Renal cortex interstitium (tissue), 15 donors: ENCODE measurements around the gene LIMCH1. TPM values are rescaled to one million over a fixed set of nuclear protein-coding genes. Genes with fewer than 3 reads are reported as not detected.
"Not testable (repeated sequence)": the region's sequence is repeated elsewhere in the genome, so short reads cannot be mapped to it uniquely, and the experiment has no call there.

Source experiments
- DNase-seq, 11 donors: peaks; one replicate each; pipeline ENCODE4 v3.0.0-alpha.2; 2013; ENCODE audit warnings: low read depth in 9 of 11, low spot score in 4 of 11; ENCODE audit errors: extremely low read depth in 1 of 11
- long read RNA-seq, 16 experiments: transcript quantifications; one replicate each; lab custom pipeline, GENCODE V29; 2026
- polyA plus RNA-seq, 3 donors: library from polyadenylated mRNA; unstranded; fragments of 120-200 nt; gene quantifications; one replicate each; pipeline ENCODE4 v1.2.1, GENCODE V29; 2013; ENCODE audit not compliant: insufficient read length in 3 of 3

Gene LIMCH1, protein sequence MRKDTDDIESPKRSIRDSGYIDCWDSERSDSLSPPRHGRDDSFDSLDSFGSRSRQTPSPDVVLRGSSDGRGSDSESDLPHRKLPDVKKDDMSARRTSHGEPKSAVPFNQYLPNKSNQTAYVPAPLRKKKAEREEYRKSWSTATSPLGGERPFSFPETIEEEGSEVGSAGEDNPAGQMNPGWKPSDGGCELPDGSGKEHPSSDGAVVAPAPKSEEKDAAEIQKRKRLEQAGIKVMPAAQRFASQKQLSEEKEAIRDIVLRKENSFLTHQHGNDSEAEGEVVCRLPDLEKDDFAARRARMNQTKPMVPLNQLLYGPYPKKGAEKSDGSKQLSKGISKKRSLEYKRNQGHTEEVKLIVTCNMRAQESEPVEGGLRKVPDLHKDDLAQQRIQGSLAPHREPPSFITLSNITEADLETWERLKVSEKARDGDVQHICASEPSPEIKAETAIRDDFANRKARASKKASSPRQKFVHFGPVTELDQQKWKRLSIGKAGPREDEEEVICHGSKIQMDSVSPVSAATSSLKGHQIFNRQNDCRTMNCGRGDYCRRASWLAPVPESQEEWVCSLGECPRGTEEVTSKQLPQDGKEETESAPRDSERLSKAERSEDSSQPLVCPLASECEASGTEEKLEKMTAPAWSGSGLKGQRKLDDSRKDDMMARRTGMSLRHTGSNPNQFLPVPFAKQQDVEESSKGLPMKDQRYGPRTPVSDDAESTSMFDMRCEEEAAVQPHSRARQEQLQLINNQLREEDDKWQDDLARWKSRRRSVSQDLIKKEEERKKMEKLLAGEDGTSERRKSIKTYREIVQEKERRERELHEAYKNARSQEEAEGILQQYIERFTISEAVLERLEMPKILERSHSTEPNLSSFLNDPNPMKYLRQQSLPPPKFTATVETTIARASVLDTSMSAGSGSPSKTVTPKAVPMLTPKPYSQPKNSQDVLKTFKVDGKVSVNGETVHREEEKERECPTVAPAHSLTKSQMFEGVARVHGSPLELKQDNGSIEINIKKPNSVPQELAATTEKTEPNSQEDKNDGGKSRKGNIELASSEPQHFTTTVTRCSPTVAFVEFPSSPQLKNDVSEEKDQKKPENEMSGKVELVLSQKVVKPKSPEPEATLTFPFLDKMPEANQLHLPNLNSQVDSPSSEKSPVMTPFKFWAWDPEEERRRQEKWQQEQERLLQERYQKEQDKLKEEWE (N-terminal part only)
- polyA plus RNA-seq = 100 to 1,000 TPM in 2 of 3 donors, 10 to 100 TPM in 1; 92.8 to 110 (median 108) TPM
- long read RNA-seq, donor 1 = 0 reads
- long read RNA-seq, donor 2, partial matches to known transcripts = 60 of 60 reads
- long read RNA-seq, donor 2, other reads (novel, unspliced or antisense) = 0 of 60 reads
- long read RNA-seq, donor 3, full-length matches to known transcripts = 2 of 2 reads
- long read RNA-seq, donor 3, partial matches to known transcripts = 0 of 2 reads
- long read RNA-seq, donor 3, other reads (novel, unspliced or antisense) = 0 of 2 reads
- long read RNA-seq, donor 4, full-length matches to known transcripts = 5 of 11 reads
- long read RNA-seq, donor 4, partial matches to known transcripts = 6 of 11 reads
- long read RNA-seq, donor 4, other reads (novel, unspliced or antisense) = 0 of 11 reads
- long read RNA-seq, donor 5 = 0 reads
- long read RNA-seq, donor 6, full-length matches to known transcripts = 1 of 1 reads
- long read RNA-seq, donor 6, partial matches to known transcripts = 0 of 1 reads
- long read RNA-seq, donor 6, other reads (novel, unspliced or antisense) = 0 of 1 reads
- long read RNA-seq, donor 7 = 0 reads
- long read RNA-seq, donor 8 = 0 reads
- long read RNA-seq, donor 9, full-length matches to known transcripts = 4 of 9 reads
- long read RNA-seq, donor 9, partial matches to known transcripts = 5 of 9 reads
- long read RNA-seq, donor 9, other reads (novel, unspliced or antisense) = 0 of 9 reads
- long read RNA-seq, donor 10 = 0 reads
- long read RNA-seq, donor 11, full-length matches to known transcripts = 3 of 8 reads
- long read RNA-seq, donor 11, partial matches to known transcripts = 5 of 8 reads
- long read RNA-seq, donor 11, other reads (novel, unspliced or antisense) = 0 of 8 reads
- long read RNA-seq, donor 12 = 0 reads
- long read RNA-seq, donor 13 = 0 reads
- long read RNA-seq, donor 14, full-length matches to known transcripts = 1 of 1 reads
- long read RNA-seq, donor 14, partial matches to known transcripts = 0 of 1 reads
- long read RNA-seq, donor 14, other reads (novel, unspliced or antisense) = 0 of 1 reads
- long read RNA-seq, donor 15, full-length matches to known transcripts = 1 of 1 reads
- long read RNA-seq, donor 15, partial matches to known transcripts = 0 of 1 reads
- long read RNA-seq, donor 15, other reads (novel, unspliced or antisense) = 0 of 1 reads
- long read RNA-seq, donor 16, full-length matches to known transcripts = 6 of 22 reads
- long read RNA-seq, donor 16, partial matches to known transcripts = 16 of 22 reads
- long read RNA-seq, donor 16, other reads (novel, unspliced or antisense) = 0 of 22 reads

DNA sequence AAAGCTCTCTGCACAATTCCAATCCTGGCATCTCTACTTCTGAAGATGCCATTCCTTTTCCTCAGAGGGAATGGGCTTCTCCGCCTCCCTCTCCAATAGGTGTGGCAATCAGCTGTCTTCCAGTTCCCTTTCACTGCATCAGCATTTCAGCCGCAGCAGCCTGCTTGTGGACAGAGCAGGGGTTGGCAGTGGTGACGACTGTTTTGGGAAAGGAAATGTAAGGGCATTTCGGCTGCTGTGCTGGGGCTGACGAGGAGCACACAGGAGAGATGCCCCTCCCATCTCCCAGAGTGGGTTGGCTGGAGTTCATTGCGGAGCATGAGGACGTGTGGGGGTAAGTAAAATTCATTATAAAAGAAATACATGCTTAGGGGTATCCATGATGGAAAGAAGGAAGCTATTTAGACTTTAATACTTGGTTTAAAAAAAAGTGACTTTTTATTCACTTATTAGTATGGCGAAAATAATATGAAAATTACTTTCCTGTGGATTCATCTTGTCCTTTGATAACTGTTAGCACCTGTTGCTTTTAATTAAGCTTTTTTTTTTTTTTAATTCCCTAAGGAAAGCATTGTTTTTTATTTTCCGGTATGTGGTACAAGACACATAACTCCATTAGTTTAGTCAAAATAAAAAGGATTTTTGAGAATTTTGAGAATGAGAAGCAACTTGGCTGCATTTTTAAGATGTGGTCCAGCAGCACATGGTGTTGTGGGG lies at the start of gene LIMCH1:
LIMCH1 (plus strand) TSS at position 141 of the 717 bp plus-strand sequence. CDS start 67,839 bp downstream, outside the sequence.
- no peak for DNase-seq

DNA sequence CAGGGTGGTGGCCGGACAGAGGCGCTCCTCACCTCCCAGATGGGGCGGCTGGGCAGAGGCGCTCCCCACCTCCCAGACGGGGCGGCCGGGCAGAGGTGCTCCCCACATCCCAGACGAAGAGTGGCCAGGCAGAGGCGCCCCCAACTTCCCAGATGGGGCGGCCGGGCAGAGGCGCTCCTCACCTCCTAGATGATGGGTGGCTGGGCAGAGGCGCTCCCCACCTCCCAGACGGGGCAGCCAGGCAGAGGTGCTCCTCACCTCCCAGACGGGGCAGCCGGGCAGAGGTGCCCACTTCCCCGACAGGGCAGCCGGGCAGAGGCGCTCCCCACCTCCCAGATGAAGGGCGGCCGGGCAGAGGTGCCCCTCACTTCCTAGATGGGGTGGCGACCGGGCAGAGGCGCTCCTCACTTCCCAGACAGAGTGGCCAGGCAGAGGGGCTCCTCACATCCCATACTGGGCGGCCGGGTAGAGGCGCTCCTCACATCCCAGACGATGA lies 46.8 kb upstream of the LIMCH1 start:
- DNase-seq = not testable (repeated sequence)

DNA sequence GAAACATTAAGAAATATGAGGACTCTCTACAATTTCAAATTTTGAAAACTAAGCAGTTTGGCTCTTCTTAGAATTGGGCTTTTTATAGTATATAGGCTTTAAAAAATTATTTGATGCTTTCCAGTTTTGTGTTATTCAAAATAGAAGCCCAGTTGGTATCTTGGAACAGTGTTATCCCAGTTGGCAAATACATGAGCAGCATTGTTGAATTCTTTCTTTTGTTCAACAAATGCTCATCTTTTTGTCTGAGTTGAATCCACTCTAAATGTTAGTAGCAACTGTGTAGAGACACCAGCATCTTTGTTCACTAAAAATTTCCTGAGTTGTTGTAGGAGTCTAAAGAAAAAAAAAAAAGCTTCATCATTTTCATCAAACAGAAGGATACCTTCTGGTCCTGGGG lies 41.0 kb upstream of the LIMCH1 start:
- DNase-seq = no peak

DNA sequence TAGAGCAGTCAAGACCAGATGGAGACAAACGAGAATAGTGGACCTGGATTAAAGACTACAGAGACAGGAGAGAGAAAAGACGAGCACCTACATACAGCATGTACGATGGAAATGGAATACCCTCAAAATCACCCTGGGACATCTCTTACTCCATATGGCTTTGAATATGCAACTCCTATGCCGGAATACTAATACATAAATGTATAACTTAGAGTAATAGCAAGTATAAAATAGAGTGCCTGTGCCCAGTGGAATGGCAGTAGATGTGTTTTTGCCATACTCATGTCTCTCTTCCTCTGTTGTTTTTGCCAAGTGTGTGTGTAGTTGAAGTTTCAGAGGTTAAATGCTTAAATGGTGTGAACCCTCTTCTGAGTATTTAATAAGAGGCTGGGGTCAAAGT lies 39.8 kb upstream of the LIMCH1 start:
- no peak for DNase-seq

DNA sequence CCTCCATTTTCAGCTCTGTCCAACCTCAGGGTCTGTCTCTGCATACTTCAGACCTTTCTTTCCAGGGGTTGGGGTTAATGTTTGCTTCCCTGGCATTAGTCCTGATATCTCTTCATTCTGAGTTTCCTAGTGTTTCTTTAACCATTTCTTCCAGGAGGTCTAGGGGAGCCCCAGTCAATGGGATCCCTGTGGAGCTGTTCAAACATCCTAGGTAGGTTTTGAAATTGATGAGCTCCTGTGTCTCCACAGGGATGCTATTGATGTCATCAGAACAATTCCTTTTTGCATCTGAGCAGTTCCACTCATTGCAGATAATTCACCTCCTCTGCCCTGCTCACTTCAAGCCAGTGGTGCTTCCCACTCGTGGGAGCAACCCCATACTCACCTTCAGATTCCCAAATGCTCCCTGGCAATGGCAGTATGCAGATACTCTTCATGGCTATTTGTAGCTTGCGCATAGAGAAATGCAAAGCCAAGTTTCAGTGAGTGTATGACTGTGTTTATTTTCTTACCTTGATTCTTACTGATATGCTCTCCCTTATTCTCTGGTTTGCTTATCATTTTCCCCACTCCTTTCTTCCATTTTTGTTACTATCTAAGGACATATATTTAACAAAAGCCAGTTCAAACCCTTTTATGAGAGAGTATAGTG lies 33.7 kb upstream of the LIMCH1 start:
- DNase-seq = no peak

DNA sequence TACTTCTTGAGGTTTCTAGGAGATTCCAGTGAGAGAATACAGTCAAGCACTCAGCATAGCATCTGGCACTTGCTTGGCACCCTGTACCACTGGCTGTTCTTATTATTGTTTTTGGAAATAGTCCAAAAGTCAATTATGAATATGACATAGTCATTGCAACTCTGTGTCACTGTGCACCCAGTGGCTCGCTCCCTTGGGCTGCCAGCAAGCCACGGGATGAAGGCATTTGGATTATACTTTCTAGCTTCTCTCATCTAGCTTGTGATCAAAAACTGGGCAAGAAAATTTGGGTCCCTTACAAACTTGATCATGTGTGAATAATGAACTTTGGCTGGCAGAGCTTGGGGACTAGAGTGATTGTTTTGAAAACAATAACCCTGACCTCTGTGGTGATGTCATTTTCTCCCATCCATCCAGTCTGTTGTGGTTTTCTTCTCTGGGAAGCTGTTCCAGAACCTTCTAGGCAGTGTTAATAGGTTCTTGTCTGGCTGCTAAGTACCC lies 32.7 kb upstream of the LIMCH1 start:
- DNase-seq = no peak

DNA sequence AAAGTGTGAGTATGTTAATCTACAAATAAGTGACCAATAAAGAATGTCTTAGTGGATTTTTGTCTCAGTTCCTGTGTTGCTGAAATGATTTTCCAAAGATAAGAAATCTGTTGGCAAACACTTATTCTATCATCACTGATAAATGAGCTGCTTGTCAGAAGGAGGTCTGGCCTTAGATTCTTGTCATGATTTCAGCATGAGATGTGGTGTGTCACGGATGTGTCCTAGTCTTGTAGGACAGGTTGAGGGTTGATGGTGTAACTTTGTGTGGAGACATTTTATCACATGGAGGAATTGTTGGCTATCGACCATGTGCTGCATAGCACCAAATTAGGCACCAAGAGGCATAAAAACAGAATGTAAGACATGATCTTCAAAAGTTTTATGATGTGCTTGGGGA lies 31.8 kb upstream of the LIMCH1 start:
- no peak for DNase-seq

DNA sequence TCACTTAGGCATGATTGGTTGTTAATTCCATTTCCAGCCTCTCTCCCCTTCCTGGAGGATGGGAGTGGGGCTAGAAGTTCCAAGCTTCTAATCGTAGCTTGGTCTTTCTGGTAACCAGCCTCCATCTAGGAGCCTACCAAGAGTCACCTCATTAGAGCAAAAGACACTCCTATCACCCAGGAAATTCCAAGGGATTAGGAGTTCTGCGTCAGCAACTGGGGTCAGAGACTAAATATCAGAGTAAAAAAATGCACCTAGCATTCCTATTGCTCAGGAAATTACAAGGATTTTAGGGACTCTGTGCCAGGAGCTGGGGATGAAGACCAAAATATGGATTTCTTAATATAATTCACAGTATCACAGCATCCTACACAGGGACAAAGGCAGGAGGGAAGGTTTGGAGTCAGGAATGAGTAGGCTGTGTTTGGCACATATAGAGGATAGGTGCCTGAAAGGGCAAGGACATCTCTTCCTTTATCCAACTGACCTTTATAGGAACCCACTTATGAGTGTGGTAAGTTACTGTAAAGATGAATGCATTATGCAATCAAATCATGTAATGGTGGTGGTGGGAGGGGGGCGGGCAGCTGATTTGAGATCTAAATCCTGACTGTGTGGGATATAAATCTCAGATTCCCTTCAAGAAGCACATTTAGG lies 30.5 kb upstream of the LIMCH1 start:
- DNase-seq = no peak

DNA sequence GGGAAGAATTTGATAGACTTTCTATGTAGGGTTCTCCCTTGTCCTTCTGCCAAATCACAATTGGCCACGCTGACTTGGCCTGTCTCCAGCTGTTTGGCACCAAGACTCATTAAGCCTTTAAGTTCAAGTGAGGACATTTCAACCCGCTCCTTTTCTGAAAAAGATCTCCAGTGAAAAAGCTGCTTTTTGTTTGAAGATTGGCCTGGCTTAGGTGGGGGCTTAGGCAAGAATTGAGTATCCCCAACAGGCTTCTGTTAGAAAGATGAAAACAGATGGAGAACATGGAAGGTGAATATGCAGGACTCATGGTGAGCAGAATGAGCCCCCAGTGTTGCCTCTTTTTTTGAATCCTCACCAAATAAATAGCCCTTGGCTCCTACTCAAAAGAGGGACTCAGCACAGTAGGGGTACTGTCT lies 28.5 kb upstream of the LIMCH1 start:
- DNase-seq = no peak

DNA sequence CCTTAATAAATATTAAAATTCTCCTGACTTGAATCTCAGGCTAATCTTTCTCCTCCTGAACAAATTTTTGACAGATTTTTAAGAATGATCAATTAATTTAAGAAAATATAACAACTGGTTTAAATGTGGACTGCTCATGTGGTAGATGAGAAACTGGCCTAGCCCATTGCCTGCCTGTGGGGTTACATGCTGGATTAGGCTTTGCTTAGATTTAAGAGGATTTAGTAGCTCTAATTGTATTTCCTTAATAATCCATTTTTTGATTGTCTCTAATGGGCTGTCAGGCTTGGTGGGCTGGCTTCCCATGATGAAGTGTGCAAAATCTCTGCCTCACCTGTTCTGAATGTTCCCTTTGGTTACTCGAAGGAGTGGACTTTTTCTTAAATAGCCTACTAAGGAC lies 27.8 kb upstream of the LIMCH1 start:
- DNase-seq = no peak

DNA sequence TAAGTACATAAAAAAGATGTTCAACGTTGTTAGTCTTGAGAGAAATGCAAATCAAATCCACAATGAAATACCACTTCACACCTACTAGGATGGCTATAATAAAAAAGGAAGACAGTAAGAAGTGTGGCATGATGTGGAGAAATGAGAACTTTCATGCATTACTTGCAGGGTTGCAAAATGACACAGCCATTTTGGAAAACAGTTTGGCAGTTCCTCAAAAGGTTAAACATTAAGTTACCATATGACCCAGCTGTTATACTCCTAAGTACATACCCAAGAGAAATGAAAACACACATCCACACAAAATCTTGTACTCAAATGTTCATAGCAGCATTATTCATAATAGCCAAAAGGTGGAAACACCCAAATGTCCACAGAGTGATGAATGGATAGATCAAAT lies 25.8 kb upstream of the LIMCH1 start:
- no peak for DNase-seq

DNA sequence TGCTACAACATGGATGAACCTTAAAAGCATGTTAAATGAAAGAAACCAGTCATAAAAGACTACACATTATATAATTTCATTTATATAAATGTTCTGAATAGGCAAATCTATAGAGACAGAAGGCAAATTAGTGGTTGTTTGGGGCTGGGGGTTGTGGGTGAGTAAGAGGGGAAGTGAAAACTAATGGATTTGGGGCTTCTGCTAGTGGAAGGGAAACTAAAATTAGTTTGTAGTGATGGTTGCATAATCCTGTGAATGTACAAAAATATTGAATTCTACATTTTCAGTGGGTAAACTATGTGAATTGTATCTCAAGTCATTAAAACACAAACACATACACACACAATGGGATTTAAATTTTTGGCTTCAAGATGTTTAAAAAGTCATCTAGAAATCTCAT lies 25.4 kb upstream of the LIMCH1 start:
- DNase-seq = no peak

DNA sequence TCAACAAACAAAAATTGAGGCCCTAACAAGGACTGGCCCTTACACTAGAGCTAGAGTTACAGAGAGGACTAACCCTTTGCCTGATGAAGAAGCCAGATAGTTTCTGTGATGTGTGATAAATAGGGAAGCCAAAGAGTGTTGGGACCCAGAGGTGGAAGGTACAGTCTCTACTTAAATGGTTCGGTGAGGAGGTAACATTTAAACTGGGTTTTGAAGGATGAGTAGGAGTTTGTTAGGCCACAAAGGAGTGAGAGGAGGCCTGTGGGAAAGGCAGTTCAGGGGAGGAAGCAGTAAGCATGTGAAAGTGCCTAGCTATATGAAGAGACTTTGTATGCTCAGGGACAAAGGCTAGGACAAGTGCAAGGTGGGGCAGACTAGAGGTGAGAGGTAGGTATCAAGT lies 23.8 kb upstream of the LIMCH1 start:
- DNase-seq = no peak

DNA sequence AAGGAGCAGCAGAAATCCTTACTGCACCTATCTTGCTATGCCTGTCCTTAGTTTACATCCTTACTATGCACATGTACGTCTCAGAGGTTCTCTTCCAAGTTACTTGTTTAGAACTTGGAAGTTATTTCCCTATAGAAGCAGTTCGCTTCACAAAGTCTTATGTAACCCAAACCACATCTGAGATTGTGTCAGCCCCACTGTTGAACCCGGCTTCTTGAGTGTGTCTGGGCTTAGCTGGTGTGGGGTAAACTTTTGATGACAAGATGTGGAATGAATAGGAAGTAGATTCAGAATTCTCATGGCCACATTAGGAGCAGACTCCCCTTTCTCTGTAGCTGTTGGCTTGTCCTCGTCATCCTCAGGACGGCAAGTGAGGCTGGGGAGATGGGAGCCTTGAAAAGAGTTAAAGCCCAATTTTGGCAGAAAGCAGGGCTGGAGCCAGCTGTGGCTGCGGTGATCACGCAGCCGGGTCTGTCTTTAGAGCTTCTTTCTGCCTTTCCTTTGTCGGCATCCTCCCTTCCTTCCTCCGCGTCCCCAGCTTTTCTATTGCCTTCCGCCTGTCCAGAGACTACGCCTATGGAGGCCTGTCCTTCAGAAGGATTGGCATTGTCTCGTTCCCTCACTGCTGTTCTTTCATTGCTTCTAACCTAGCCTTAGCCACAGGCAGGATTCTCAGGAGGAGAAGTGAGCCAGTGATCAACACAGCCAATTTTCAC lies 23.0 kb upstream of the LIMCH1 start:
- DNase-seq = no peak
